DND-41 (cell line): Measurements from ENCODE around the gene ATP9A.

Experiments used
- ATAC-seq: fragments of 200-7000 bp; cut with Tn5 transposase; 3 replicates; pipeline ENCODE4 v1.9.1; 2021; ENCODE audit warnings: low read depth; ENCODE audit not compliant: insufficient read depth
- DNase-seq: peaks from one replicate; pipeline ENCODE4 v3.0.0-alpha.2; 2020
- H2AFZ ChIP-seq: 2 replicates; pipeline ENCODE4 v1.6.0; 2012; ENCODE audit warnings: low read depth, low read length
- H3K27ac ChIP-seq: 2 replicates; pipeline ENCODE4 v1.5.1; 2012; ENCODE audit warnings: low read length, inconsistent platforms
- H3K27me3 ChIP-seq: fragments of 200-600 bp; sonication (generic); 2 replicates; pipeline ENCODE4 v1.6.0; 2012; ENCODE audit warnings: low read length, mild to moderate bottlenecking, inconsistent platforms; ENCODE audit not compliant: insufficient read depth, poor library complexity
- H3K36me3 ChIP-seq: 2 replicates; pipeline ENCODE4 v1.5.1; 2012; ENCODE audit warnings: low read length, inconsistent platforms; ENCODE audit not compliant: insufficient read depth
- H3K4me1 ChIP-seq: 2 replicates; pipeline ENCODE4 v1.5.1; 2012; ENCODE audit warnings: mild to moderate bottlenecking, low read length; ENCODE audit not compliant: insufficient read depth
- H3K4me2 ChIP-seq: 2 replicates; pipeline ENCODE4 v1.6.0; 2012; ENCODE audit warnings: mild to moderate bottlenecking, moderate library complexity, low read length, inconsistent platforms; ENCODE audit not compliant: insufficient read depth
- H3K4me3 ChIP-seq, 2 experiments: fragments of 200-600 bp in 1 of 2; shearing (Covaris generic) in 1 of 2; 2 replicates each; pipeline ENCODE4 v1.5.1; 2012 to 2016; ENCODE audit warnings: inconsistent platforms in 2 of 2, low read length in 2 of 2, mild to moderate bottlenecking in 2 of 2, low read depth in 1 of 2, moderate library complexity in 1 of 2
- H3K79me2 ChIP-seq: 2 replicates; pipeline ENCODE4 v1.6.0; 2012; ENCODE audit warnings: low read length, inconsistent platforms; ENCODE audit not compliant: insufficient read depth
- H3K9ac ChIP-seq: 2 replicates; pipeline ENCODE4 v1.6.0; 2012; ENCODE audit warnings: low read depth, mild to moderate bottlenecking, inconsistent platforms, low read length, moderate library complexity
- H3K9me3 ChIP-seq: 2 replicates; pipeline ENCODE4 v1.5.1; 2012; ENCODE audit warnings: low read length, moderate library complexity, mild to moderate bottlenecking, inconsistent platforms; ENCODE audit not compliant: insufficient read depth, severe bottlenecking
- H4K20me1 ChIP-seq: 2 replicates; pipeline ENCODE4 v1.6.0; 2012; ENCODE audit warnings: low read length; ENCODE audit not compliant: insufficient read depth
- EZH2 ChIP-seq: IDR thresholded peaks from 3 replicates; pipeline ENCODE4 v1.6.1; 2012; ENCODE audit warnings: borderline replicate concordance, low read depth, mild to moderate bottlenecking, moderate library complexity, low read length, inconsistent platforms; ENCODE audit not compliant: severe bottlenecking
- TF ChIP-seq, protein P1 (sequence below): IDR thresholded peaks from 2 replicates; pipeline ENCODE4 v1.5.1; 2012; ENCODE audit warnings: borderline replicate concordance, low read length, moderate library complexity, mild to moderate bottlenecking; ENCODE audit not compliant: poor library complexity, severe bottlenecking; ENCODE audit errors: extremely low read depth

Gene ATP9A

DNA sequence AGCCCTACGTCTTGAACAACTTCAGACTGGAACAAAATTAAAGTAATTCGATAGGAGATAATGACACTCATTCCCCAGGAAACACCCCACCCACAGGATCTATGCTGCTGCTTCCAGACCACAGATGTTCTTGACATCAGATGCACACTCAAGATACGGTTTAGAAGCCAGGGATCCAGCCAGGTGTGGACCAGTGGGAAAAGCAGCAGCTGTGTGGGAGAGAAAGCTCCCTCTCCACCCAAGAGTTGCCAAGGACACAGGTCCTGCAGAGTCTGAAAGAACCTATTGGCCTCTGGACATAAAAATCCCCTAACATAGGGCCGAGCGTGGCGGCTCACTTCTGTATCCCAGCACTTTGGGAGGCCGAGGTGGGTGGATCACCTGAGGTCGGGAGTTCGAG is 133.9 kb downstream of the ATP9A start:
- H3K9me3 ChIP-seq: no peaks in the 10 kb centered on the region
- H2AFZ ChIP-seq: no peak overlapping the region
- ATAC-seq (no peak), DNase-seq (no peak)
- no peak overlapping the region for H3K4me2 ChIP-seq
- H4K20me1 ChIP-seq: peaks cover 3% of the 10 kb centered on the region; the same call in 1 of the 2 replicates
- no peaks in the 10 kb centered on the region for H3K36me3 ChIP-seq
- no peak overlapping the region for H3K9ac ChIP-seq
- no peak overlapping the region for H3K27ac ChIP-seq
- H3K79me2 ChIP-seq: no peaks in the 10 kb centered on the region
- H3K4me3 ChIP-seq: no peak overlapping the region
- TF ChIP-seq EZH2: no peak
- TF ChIP-seq, protein P1, sequence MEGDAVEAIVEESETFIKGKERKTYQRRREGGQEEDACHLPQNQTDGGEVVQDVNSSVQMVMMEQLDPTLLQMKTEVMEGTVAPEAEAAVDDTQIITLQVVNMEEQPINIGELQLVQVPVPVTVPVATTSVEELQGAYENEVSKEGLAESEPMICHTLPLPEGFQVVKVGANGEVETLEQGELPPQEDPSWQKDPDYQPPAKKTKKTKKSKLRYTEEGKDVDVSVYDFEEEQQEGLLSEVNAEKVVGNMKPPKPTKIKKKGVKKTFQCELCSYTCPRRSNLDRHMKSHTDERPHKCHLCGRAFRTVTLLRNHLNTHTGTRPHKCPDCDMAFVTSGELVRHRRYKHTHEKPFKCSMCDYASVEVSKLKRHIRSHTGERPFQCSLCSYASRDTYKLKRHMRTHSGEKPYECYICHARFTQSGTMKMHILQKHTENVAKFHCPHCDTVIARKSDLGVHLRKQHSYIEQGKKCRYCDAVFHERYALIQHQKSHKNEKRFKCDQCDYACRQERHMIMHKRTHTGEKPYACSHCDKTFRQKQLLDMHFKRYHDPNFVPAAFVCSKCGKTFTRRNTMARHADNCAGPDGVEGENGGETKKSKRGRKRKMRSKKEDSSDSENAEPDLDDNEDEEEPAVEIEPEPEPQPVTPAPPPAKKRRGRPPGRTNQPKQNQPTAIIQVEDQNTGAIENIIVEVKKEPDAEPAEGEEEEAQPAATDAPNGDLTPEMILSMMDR: no peak
- H3K27me3 ChIP-seq: peaks cover 12% of the 10 kb centered on the region
- no peaks in the 10 kb centered on the region for H3K4me1 ChIP-seq

DNA sequence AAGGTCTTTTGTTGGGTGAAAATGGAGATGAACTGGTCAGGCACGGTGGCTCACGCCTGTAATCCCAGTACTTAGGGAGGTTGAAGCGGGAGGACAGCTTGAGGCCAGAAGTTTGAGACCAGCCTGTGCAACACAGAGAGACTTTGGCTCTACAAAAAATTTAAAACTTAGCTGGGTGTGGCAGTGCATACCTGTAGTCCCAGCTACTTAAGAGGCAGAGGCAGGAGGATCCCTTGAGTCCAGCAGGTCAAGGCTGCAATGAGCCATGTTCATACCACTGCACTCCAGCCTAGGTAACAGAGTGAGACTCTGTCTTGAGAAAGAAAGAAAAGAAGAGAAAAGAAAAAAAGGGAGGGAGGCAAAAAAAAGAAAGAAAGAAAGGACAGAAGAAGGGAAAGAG is 134.8 kb downstream of the ATP9A start:
- H2AFZ ChIP-seq: no peak overlapping the region
- no peaks in the 10 kb centered on the region for H3K4me1 ChIP-seq
- ATAC-seq (no peak), DNase-seq (no peak)
- H3K36me3 ChIP-seq: no peaks in the 10 kb centered on the region
- TF ChIP-seq, protein P1: no peak
- TF ChIP-seq EZH2: no peak
- peaks cover 3% of the 10 kb centered on the region; the same call in 1 of the 2 replicates for H4K20me1 ChIP-seq
- H3K4me2 ChIP-seq: no peak overlapping the region
- H3K4me3 ChIP-seq: no peak overlapping the region
- no peak overlapping the region for H3K9ac ChIP-seq
- H3K27me3 ChIP-seq: peaks cover 12% of the 10 kb centered on the region
- no peak overlapping the region for H3K27ac ChIP-seq
- no peaks in the 10 kb centered on the region for H3K79me2 ChIP-seq
- no peaks in the 10 kb centered on the region for H3K9me3 ChIP-seq

DNA sequence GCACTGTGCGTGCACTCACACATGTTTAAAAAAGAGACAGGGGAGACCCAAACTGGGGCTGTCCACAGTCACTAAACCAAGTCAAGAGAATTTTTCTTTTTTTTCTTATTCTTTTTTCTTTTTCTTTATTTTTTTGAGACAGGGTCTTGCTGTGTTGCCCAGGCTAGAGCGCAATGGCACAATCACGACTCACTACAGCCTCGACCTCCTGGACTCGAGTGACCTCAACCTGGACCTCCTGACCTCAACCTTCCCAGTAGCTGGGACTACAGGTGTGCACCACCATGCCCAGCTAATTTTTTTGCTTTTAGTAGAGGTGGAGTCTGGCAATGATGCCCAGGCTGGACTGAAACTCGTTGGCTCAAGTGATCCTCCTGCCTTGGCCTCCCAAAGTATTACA is 136.2 kb downstream of the ATP9A start:
- Histone ChIP-seq H3K9me3 (no peaks in the 10 kb centered on the region), H4K20me1 (peaks cover 3% of the 10 kb centered on the region; the same call in 1 of the 2 replicates), H3K4me3 (no peak overlapping the region), H3K36me3 (no peaks in the 10 kb centered on the region), H3K27me3 (peaks cover 12% of the 10 kb centered on the region), H3K4me2 (no peak overlapping the region), H3K27ac (no peak overlapping the region), H2AFZ (no peak overlapping the region), H3K9ac (no peak overlapping the region), H3K4me1 (no peaks in the 10 kb centered on the region), H3K79me2 (no peaks in the 10 kb centered on the region)
- no peak for TF ChIP-seq EZH2
- TF ChIP-seq, protein P1: no peak
- DNase-seq: no peak
- ATAC-seq: no peak
